ENCODE measurements around the gene SQSTM1. TPM values are rescaled to one million over a fixed set of nuclear protein-coding genes. Genes with fewer than 3 reads are reported as not detected.
A peak's percentile ranks its signal among the peaks of the same experiment; 100 is the strongest.

The SQSTM1 gene
- total RNA-seq, 1 experiment from 2014 or later, result 993 TPM

GRCh38 chr5:179794575-179794974 lies 26.1 kb upstream of the SQSTM1 start:
- no peak for DNase-seq (ENCODE audit: low spot score)

- no peak for DNase-seq (ENCODE audit: low spot score)
These were observed 25.4 kb upstream of the SQSTM1 start for GRCh38 chr5:179795049-179795862.

DNA sequence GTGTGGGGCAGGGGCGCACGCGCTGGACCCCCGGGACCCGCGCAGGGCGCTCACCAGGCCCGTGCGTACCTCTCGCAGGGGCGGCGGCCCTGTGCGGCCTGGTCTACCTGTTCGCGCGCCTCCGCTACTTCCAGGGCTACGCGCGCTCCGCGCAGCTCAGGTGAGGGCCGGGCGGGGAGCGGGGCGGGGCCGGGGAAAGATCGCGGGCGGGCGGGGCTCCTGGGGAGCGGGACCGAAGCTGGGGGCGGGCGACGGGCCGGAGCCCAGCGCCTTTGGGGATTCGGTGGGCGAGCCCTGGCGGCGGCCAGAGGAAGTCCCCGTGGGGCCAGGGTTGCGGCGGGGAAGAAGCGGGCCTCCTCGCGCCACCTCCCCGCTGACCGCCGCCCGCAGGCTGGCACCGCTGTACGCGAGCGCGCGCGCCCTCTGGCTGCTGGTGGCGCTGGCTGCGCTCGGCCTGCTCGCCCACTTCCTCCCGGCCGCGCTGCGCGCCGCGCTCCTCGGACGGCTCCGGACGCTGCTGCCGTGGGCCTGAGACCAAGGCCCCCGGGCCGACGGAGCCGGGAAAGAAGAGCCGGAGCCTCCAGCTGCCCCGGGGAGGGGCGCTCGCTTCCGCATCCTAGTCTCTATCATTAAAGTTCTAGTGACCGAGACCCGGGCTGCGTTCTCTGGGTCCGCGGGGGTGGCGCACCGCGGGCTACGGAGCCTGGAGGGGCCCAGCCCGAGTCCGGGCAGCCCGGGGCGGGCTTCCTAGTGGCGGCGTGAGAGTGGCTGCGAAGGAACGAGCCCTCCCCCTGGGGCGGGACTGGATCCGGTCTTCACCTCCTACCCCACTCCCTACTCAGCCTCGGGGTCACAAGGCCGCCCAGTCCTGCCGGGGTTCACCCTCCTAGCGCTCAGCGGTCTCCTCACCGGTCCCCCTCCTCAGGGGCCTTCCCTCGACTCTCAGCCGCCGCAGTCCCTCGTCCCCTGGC lies 24.6 kb upstream of the SQSTM1 start:
- DNase-seq (ENCODE audit: low spot score), result peak; percentile 63

DNA sequence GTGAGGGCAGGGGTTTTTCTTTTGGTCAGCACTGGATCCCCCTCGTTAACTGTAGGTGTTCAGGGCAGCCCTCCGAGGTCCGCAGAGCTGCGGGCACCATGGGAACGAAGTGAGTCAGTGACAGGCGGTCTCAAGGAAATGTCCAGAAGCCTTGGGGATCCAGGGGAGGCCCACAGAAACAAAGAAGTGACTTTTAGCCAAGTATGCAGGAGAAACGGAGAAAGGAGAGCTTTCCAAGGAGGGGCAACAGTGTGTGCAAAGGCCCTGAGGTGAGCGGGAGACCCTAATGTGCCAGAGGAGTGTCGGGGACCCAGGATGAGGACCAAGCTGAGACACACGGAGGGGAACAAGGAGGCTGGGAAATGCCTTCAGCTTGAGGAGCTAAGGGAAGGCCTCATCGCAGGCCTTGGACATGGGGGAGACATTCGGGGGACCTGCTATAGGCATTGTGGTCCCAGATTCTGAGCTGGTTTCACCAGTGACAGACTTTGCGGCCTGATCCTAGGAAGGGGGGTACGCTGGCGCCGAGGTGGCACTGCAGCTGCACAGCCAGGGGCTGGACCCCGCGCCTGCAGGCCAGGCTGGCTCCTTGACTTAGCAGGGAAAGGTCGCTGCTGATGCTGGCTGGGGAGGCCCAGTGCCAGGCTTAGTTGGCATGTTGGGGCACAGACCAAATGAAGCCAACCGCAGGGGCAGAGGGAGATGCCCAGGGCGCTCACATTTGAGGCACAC lies 23.7 kb upstream of the SQSTM1 start:
- DNase-seq (ENCODE audit: low spot score), result no peak

DNA sequence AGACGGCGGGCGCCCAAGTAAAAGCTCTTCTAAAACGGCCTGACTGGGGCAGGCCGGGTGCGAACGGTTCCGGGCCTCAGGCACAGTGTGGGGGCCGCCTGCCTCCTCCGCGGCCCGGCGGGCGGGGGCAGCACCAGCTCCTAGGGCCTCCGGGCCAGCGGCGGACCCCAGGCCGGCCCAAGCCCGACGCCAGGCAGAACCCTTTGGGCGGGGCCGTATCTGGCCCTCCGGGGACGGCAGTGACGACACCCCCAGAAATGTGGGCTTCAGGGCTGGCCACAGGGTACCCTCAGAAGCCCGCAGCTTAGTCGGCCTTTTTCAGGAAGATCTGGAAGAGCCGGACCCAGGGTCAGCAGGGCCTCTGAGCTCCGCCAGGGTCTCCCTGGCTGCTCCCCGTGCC lies 23.0 kb upstream of the SQSTM1 start:
- DNase-seq (ENCODE audit: low spot score), result no peak

- no peak for DNase-seq (ENCODE audit: low spot score)
These were observed 22.4 kb upstream of the SQSTM1 start for GRCh38 chr5:179798144-179798770.

DNA sequence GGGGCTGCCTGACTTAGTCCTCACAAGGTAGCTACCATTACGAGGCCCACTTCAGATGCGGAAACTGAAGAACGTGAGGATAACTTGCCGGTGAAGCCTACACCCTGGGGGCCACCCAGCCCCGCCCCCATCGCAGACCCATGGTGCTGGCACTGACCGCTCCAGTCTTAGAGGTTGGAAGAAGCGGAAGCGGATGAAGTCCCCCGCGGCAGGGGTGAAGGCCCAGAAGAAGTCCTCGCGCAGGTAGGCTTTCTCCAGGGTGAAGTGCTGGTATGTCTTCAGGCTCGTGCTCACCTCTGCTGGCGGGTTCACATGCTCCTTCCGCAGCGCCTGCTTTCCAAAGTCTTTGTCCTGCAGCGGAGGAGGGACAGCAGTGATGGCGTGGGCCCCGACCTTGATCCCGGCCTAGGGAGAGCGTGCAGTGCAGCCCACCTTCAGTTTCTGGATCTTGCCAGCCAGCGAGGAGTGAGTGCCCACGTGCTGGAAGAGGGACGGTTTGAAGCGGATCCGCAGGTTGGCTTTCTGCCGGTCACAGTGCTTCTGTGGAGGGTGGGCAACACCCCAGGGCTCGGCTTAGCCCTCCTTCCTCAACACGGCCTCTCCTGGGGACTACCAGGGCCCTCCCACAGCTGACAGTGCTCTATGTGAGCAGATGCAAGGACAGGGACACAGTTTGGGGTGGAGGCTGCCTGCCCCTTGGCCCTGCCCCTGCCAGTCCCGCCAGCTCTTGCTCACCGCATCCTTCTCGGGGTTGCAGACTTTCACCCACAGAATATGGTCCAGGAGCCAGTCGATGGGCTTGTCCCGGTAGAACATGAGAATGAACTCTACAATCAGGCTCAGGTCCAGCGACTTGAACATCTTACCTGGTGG lies 21.7 kb upstream of the SQSTM1 start:
- no peak for DNase-seq (ENCODE audit: low spot score)

- DNase-seq (ENCODE audit: low spot score), result no peak
These were observed 21.1 kb upstream of the SQSTM1 start for GRCh38 chr5:179799644-179799973.

GRCh38 chr5:179800071-179800695 lies 20.5 kb upstream of the SQSTM1 start:
- DNase-seq (ENCODE audit: low spot score), result no peak

- no peak for DNase-seq (ENCODE audit: low spot score)
These were observed 20.0 kb upstream of the SQSTM1 start for GRCh38 chr5:179800696-179801201.

GRCh38 chr5:179801304-179802206 lies 19.1 kb upstream of the SQSTM1 start:
- no peak for DNase-seq (ENCODE audit: low spot score)

GRCh38 chr5:179802207-179802883 lies 18.4 kb upstream of the SQSTM1 start:
- no peak for DNase-seq (ENCODE audit: low spot score)

GRCh38 chr5:179802950-179803562 lies 17.6 kb upstream of the SQSTM1 start:
- no peak for DNase-seq (ENCODE audit: low spot score)

DNA sequence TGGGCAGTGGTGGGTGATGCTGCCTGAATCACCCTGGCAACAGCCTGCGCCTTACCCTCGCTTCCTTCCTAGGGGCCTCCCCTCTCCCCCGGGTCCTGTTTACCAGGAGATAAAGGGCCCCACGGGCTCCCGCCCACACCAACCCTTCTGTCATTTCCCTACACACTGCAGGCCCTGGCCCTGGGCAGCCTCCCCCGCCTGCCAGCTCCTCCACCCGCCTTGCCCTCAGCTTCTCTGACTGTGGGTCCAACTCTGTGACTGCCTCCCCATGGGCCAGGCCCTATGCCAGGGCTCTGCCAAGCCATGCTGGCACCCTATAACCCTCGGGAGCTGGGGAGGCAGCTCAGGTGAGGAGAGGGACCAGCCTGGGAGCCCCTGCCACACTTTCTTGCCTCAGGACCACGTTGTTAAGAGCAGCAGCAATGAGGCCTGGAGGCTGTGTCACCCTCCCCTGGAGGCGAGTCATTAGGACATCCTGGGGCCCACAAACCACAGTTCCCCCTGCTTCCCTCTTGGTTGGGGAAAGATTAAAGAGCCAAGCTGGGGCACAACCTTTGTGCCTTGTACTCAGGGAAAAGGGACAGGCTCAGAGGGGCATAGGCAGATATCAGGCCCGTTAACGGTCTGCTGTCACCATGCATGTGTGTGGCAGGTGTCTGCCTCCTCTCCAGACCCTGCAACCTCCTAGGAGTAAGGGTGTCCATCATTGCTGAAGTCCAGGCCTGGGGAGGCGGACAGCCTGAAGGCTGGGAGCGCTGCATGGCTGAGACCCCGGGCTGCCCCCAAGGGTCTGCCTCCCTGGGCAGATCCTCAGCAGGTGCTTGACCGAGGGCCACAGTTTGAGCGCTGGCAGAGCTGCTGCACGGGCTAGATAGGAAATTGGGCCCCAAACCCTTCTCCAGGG lies 16.8 kb upstream of the SQSTM1 start:
- DNase-seq (ENCODE audit: low spot score), result no peak

DNA sequence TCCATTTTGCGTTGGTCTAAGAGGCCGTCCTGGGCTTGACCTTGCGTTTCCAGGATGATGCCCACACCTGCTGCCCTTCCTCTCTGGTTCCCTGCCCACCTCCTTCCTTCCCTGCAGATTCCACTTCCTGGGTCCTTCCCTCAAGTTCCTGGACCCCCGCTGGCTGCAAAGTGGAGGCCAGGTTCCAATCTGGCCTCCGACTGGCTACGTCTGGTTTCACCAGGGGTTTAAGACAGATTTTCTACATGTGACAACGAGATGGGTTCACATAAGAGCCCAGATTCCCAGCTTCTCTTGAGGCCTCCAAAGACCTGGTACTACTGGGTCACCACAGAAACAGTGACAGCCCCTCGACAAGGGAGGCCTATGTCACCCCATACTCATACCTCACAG lies 16.2 kb upstream of the SQSTM1 start:
- DNase-seq (ENCODE audit: low spot score), result no peak

DNA sequence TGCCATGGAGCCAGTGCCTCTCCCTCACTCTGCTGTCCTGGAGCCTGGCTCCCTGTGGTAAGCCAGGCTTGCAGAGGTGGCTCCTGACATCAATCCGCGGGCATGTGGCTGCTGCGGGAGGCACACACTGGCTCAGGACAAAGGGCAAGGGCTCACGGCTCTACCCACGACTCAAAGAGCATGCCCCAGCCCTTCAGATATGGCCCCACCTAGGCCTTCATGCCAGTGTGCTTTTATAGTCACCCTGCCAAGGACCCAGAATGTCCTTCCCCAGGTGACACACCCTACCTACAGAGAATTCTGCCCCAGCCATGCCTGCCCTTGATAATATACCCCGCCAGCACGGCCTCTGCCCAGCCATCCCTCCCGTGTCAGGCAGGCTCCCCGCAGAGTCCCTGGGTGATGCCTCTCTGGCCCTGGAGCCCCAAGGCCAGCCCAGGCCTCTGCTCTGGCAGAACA lies 15.6 kb upstream of the SQSTM1 start:
- DNase-seq (ENCODE audit: low spot score), result no peak

Data from H4 (cell line).